LNCaP clone FGC (cell line): Measurements from ENCODE around the gene LPCAT2.

ENCODE experiments used
- DNase-seq: peaks from one replicate; pipeline ENCODE4 v3.0.0-alpha.2; 2011; ENCODE audit warnings: low read depth
- H3K4me3 ChIP-seq: 2 replicates; pipeline ENCODE4 v1.5.1; 2011; ENCODE audit warnings: mild to moderate bottlenecking, low read depth, low read length, control low read depth
- CTCF ChIP-seq: IDR thresholded peaks from 2 replicates; pipeline ENCODE4 v1.5.1; 2012; ENCODE audit warnings: mild to moderate bottlenecking; ENCODE audit not compliant: control insufficient read depth, insufficient read depth; ENCODE audit errors: extremely low read depth

The LPCAT2 gene

GRCh38 chr16:55491691-55492090, 17.2 kb upstream of the LPCAT2 start:
- no peak overlapping the region for H3K4me3 ChIP-seq
- TF ChIP-seq CTCF: no peak
- DNase-seq: no peak

GRCh38 chr16:55492756-55493380, 16.0 kb upstream of the LPCAT2 start:
- no peak for DNase-seq
- H3K4me3 ChIP-seq: no peak overlapping the region
- TF ChIP-seq CTCF: no peak

GRCh38 chr16:55494994-55495421, 13.9 kb upstream of the LPCAT2 start:
- peak; percentile 28; the same call in 1 of the 2 replicates for TF ChIP-seq CTCF
- DNase-seq: no peak
- no peak overlapping the region for H3K4me3 ChIP-seq

- peak; percentile 97 for DNase-seq
- no peak overlapping the region for H3K4me3 ChIP-seq
- no peak for TF ChIP-seq CTCF
These were observed 13.1 kb upstream of the LPCAT2 start for GRCh38 chr16:55495616-55496289.

GRCh38 chr16:55496509-55497145, 12.2 kb upstream of the LPCAT2 start:
- TF ChIP-seq CTCF: no peak
- no peak overlapping the region for H3K4me3 ChIP-seq
- DNase-seq: no peak

GRCh38 chr16:55497558-55497957, 11.3 kb upstream of the LPCAT2 start:
- no peak for TF ChIP-seq CTCF
- DNase-seq: no peak

More at GRCh38 chr16:55497558-55497957, 11.3 kb upstream of the LPCAT2 start:
- H3K4me3 ChIP-seq: no peak overlapping the region
